ENCODE results near the gene ADAMTSL1.

The ADAMTSL1 gene

GRCh38 chr9:18616976-18617375 lies 143.0 kb downstream of the ADAMTSL1 start:
- no peak for DNase-seq

GRCh38 chr9:18617759-18618158 lies 143.8 kb downstream of the ADAMTSL1 start:
- no peak for DNase-seq

- no peak for DNase-seq
Observed at GRCh38 chr9:18618862-18619261, 144.9 kb downstream of the ADAMTSL1 start.

GRCh38 chr9:18622186-18622836 lies 148.4 kb downstream of the ADAMTSL1 start:
- no peak for DNase-seq

- DNase-seq, result no peak
Observed at GRCh38 chr9:18623221-18624079, 149.5 kb downstream of the ADAMTSL1 start.

DNA sequence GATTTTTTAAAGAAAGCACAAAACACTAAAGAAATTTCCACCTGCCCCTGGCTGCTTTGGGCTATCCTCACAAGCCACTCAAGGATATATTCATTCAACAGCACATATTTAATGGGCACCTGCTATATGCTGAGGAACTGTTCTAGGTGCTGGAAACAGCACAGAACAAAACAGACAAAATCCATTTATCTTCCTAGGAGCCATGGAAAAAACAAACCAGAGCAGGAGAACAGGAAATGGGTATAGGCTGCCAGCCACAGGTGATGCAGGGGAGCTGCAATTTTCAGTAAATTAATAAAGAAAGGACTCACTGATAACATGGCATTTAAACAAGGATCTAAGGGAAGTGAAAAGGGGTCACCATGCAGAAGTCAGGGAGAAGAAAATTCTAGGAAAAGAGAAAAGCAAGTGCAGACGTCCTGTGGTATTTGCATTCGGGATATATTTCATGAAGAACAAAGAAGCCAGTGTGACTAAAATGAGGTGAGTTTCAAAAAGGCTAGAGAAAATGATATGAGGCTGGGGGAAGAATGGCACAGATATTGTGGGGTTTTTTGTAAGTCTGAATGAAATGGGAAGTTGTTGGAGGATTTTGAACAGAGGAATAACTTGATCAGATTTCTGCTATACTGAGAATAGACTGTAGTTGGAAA lies 152.2 kb downstream of the ADAMTSL1 start:
- DNase-seq, result no peak

GRCh38 chr9:18629136-18629535 lies 155.2 kb downstream of the ADAMTSL1 start:
- DNase-seq, result no peak

- DNase-seq, result no peak
Observed at GRCh38 chr9:18632632-18633403, 158.9 kb downstream of the ADAMTSL1 start.

GRCh38 chr9:18636781-18637180 lies 162.8 kb downstream of the ADAMTSL1 start:
- no peak for DNase-seq

DNA sequence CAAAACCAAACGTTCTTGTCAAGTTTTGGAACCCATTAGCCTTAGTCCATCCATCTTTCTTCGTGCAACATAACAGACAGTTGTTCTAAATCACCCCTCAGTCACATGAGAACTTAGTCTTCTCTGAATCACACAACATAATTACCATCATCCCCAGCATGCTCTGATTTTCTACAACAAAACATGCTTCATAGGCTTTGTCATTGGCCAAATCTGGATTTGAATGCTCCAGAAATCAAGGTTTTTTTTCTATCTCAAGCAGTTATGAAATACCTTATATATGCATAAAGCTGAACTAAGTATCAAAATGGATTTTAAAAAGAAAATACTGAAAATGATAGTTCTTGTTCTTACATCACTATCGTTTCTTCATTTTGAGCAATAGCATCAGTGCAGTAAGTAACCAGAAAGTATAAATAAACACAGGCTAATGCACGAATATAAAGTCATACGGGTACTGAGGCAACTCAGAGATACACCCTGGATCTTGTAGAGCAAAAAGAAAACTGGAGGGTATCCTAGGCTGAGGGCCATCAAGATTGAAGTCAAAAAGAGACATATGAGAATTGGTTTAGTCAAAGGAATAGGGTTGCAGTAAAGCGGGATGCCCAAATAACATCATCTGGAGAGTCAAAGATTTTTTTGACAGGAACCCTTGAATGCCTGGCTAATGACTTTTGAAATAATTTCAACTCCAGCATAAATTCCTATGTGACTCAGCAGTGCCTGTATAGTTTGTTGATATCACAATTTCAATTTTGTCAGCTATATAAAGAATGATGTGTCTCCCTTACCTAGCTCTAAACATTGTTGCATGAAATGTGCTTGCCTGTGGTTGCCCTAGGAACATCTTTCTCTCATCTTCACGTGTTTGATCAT lies 164.7 kb downstream of the ADAMTSL1 start:
- no peak for DNase-seq

GRCh38 chr9:18639911-18640310 lies 166.0 kb downstream of the ADAMTSL1 start:
- DNase-seq, result no peak

DNA sequence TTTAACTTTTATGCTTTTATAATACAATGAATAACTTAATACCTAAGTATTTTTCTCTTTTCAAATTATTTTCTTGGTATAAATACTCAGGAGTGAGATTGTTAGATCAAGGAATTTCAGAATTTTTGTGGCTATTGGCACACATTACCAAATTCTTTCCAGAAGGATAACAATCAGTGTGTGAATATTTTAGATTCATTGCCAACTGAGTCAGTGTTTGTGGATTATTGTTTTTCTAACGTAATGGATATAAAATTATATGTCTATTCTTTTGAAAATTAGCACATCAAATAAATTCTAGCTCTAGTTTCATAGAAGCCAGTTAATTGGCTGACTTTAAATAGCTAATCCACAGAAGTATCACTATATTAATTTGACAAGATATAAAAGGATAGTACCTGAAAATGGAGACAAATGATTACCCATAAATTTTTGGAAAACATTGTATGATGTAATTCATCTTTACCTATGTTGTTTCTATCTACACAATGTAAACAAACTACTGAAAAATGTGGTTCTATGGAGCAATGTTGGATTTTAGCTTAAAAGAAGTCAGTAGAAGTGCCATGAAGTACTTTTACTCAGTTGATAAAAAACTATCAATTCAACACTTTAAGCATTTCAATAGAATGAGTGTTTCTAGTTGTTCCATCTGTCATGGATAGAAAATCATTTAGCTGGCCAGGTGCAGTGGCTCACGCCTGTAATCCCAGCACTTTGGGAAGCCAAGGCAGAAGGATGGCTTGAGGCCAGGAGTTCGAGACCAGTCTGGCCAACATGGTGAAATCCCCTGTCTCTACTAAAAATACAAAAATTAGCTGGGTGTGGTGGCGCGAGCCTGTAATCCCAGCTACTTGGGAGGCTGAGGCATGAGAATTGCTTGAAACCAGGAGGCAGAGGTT lies 185.1 kb downstream of the ADAMTSL1 start:
- DNase-seq, result no peak

DNA sequence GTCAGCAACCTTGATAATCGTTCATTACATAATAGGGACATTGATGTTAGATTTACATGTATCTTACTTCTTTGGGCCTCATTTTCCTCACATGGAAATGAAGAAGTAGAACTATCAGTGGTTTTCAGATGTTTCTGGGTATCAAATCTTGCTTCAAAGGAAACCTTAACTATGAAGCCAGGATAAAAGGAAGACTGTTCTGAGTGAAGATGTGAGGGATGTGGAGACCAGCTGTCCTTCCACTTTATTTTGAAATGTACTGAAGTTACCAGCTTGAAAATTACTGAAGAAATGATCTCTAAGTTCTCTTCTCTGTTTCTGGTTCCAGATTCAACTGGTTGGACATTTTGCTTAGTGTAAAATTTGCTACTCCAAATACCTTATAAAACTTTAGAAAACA lies 186.0 kb downstream of the ADAMTSL1 start:
- no peak for DNase-seq

- DNase-seq, result no peak
Observed at GRCh38 chr9:18662320-18662719, 188.4 kb downstream of the ADAMTSL1 start.

GRCh38 chr9:18665947-18666346 lies 192.0 kb downstream of the ADAMTSL1 start:
- no peak for DNase-seq

DNA sequence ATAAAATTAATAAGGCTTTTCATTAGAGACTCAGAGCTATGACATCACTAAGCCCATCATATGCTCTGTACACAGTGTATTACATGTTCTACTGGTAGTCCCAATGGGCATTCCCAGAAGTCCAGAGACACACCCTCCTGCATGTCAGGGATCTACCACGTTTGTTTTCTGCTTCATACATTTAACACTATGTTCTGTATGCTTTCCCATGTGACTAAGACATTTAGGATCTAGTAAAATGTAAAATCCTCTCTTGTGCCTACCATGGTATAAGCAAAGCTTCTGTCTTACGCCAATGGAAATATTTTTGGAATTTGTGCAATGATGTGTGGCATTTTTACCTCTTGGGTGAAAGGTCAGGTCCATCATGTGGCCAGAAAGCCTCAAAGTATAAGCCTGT lies 192.4 kb downstream of the ADAMTSL1 start:
- DNase-seq, result no peak

GRCh38 chr9:18666986-18667772 lies 193.2 kb downstream of the ADAMTSL1 start:
- no peak for DNase-seq

GRCh38 chr9:18668944-18669343 lies 195.0 kb downstream of the ADAMTSL1 start:
- no peak for DNase-seq

DNA sequence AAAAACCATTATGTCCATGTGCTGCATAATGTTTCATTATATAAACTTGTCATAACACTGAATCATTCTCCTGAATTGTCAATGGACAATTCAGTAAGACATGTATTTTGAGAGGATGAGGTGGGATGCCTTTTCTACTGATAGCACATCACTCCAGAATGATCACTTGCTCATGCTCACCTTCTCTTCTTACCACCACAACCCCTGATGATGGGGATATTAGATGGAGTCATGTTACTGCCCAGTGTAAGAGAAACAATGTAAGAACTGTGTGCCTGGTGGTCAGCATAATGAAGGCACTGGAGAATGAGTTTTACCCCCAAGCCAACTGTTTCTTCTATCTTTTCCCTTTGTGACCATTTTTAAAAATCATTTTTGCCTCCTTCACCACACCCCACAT lies 198.8 kb downstream of the ADAMTSL1 start:
- DNase-seq, result no peak

DNA sequence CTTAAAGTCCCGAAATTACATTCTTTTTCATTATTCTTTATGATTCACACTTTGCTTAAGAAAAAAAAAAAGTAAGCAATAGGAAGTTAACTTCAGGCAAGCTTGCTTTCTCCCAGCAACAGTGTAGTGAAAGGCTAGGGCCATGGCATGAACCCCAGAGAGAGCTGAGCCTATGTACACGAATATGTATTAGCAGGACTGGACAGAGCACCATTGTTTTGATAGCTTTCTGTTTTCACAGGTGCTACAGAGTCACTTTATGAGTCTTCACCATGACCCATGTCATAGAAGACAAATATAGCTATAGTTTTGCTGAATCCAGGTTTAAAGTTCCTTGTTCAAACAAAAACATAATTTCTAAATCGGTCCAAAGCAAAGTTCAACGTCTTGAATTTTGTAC lies 199.2 kb downstream of the ADAMTSL1 start:
- DNase-seq, result no peak
